GM21447 (cell line): ENCODE data around the gene LDLRAD3.

ENCODE experiments used
- ATAC-seq: cut with Tn5 transposase; IDR thresholded peaks from one replicate; pipeline ENCODE4 v1.9.1; 2021; ENCODE audit not compliant: unreplicated experiment

The LDLRAD3 gene

GRCh38 chr11:36098087-36098486 lies 154.2 kb downstream of the LDLRAD3 start:
- ATAC-seq: no peak

GRCh38 chr11:36098853-36099375 lies 155.1 kb downstream of the LDLRAD3 start:
- ATAC-seq: no peak

DNA sequence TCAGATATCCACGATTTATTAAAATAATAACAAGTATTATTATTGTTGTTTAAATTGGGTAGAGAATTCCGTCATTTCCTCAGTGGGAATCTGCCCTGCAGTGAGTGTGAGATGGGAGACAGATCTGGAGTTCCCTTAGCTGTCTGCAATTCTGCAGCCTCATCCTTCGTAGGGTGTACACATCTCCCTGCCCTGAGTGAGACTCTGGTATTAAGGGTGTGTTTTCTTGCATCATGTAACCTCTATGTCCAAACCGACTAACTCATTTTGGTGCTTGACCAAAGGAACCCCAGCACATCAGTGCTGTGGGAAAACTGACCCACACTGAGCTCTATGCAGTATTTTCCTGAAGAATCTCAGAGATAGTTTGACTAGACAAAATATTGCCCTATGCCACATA lies 157.6 kb downstream of the LDLRAD3 start:
- no peak for ATAC-seq

GRCh38 chr11:36102868-36103267 lies 159.0 kb downstream of the LDLRAD3 start:
- no peak for ATAC-seq

DNA sequence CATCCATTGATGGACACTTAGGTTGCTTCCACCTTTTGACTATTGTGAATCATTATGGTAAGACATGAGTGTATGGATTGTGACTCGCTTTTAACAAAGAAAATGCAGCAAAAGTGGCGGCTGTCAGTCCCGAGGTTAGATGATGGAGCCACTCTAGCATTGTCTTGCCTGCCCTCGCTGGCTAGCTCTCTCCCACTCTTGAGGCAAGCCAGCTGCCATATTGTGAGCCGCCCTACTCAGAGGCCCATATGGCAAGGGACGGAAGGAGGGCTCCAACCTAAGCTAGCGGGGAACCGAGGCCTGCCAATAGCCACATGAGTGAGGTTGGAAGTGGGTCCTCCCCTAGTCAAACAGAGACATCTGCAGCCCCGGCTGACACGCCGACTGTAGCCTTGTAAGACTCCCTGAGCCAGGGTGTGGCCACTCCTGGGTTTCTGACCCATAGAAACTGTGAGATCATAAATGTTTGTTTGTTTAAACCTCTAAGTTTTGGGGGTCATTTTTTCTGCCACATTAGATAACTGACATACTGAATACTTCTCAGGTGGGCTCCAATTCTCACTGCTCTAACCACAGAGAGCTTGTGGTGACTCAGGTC lies 160.2 kb downstream of the LDLRAD3 start:
- ATAC-seq: no peak

GRCh38 chr11:36104660-36104992 lies 160.8 kb downstream of the LDLRAD3 start:
- no peak for ATAC-seq

- ATAC-seq: no peak
Measured at GRCh38 chr11:36105743-36106581, 162.1 kb downstream of the LDLRAD3 start.

GRCh38 chr11:36107547-36107946 lies 163.7 kb downstream of the LDLRAD3 start:
- ATAC-seq: no peak

DNA sequence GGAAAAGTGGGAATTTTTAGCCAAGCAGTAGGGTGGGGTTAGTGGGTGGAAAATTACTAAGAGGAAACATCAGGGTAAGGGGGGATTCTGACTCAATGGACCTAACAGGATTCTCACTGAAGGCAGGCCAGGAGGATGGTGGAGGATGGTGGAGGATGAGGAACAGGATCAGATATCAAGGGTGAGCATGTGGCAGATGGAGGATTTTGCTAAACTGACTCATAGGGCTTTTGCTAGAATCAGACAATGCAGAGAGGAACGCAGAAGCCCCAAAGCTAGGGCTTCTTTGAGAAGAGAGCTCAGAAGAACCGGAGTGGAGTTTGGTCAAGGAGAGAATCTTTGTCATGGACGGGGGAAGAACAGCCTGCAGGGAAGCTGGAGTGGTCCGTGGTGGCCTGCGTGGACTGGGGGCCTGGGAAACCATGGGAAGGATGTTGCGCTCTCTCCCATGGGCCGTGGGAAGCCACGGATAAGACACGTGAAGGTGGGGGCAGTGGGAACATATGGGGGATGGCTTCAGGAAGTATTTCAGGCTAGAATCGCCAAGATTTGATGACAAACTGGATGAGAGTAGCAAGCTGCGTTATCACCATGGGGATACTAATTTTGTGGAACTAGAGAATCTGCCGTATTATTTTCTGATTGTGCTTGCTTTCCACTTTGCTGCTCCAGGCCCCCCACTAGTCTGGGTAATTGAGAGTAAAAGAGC lies 165.2 kb downstream of the LDLRAD3 start:
- ATAC-seq: no peak

DNA sequence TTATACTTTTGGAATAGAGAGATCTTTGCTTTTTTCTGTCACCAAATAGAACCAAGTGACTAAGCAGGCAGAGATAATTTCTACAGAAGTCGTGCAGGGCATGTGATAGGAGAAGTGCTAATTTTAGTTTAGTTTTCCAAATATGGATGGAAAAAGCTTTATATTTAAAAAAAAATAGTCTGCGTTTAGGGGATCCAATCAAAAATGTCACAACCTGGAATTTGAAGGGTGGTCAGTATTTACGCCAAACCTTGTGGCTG lies 165.7 kb downstream of the LDLRAD3 start:
- ATAC-seq: no peak

DNA sequence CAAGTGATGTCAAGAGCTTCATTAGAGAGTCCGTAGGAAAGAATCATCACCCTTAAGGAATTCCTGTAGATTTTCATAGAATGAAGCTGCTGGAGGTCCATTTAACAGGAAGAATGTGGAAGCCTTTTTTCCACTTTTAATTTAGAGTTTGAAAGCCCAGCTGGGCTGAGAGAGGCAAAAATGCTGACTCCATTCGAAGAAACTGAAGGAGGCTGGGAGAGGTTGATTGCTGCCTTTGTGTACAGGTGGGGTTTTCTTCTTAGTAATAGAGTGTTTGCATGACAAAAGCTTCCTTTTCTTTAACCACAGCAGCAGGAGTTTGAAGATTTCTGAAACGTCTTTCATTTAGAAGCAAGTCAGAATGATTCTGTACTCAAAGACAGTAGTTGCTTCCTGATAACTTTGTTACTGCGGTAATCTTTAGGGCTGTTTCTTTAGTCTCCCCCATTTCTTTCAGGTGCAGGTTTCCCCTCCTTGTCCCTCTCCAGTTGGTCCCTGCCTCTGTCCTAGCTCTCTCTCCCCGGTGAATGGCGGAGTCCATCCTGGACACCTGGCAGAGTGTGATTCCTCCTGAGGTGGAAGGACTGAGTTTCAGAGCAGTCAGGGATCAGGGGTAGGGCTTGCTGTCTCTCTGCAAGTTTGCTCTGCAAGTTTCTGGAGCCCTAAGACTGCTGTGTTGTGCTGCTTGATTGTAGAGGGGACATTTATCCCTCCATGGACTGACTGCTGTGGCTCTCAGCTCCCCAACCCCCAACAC lies 166.2 kb downstream of the LDLRAD3 start:
- no peak for ATAC-seq

- no peak for ATAC-seq
Measured at GRCh38 chr11:36110668-36111410, 167.0 kb downstream of the LDLRAD3 start.

GRCh38 chr11:36114095-36114494 lies 170.2 kb downstream of the LDLRAD3 start:
- no peak for ATAC-seq

GRCh38 chr11:36115378-36115801 lies 171.5 kb downstream of the LDLRAD3 start:
- no peak for ATAC-seq

GRCh38 chr11:36116161-36116560 lies 172.3 kb downstream of the LDLRAD3 start:
- ATAC-seq: no peak

- no peak for ATAC-seq
Measured at GRCh38 chr11:36118084-36118483, 174.2 kb downstream of the LDLRAD3 start.

GRCh38 chr11:36119300-36119699 lies 175.4 kb downstream of the LDLRAD3 start:
- ATAC-seq: no peak

DNA sequence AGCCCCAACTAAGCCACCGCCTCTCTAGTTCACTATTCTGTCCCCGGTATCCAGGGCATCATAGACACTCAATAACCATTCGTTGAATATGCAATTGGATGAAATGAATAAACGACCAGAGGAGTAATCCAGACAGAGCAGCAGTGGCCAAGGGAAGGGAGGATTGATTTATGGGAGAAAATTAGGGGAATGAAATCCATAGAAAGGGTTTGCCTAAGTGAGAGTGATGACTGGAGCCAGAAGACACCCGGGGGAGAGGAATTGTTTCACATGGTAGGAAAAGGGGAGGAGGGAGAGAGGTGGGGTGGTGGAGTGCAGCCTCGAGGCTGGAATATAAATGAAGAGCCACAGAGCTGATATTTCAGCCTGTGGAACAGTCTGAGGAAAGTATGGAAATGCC lies 177.2 kb downstream of the LDLRAD3 start:
- no peak for ATAC-seq

GRCh38 chr11:36122671-36123070 lies 178.8 kb downstream of the LDLRAD3 start:
- no peak for ATAC-seq

DNA sequence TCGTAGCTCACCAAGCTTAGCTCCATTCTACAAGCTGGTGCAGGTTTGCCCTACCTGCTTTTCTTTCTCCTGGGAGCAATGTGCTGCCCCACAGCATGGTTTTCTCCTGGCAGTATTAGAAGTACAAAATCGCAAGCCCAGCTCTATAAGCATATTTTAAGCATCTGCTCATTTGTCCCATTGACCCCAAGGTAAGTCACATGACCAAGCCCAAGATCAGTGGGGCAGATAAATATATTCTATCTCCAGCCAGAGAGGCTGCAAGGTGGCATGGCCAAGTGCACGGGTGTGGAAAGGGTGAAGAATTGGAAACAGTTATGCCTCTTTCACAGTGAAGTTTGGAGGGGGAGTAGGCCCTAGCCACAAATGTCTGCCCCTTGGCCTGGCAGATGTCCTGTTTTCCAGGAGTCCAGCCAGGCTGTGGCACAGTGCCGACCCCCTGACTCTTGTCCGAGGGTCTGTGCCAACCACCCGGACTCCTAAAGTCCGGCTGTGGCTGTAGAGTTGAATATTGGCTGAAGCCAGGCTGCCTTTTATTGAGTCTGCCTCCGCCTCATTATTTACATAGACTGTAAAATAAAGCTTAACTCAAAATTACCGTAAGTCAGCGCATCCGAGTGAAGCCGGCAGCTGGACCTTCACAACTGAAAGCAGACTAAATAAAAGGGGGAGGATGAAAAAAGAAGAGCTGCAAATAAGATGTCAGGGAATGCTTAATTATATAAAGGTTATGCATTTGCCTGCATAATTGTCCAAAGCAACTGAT lies 179.7 kb downstream of the LDLRAD3 start:
- no peak for ATAC-seq
